ENCODE results near the gene IFT80. TPM values are rescaled to one million over a fixed set of nuclear protein-coding genes. Genes with fewer than 3 reads are reported as not detected.

IFT80 gene
- total and polyA plus RNA-seq, 9 of the 15 experiments (the other 6 are each of a cell fraction or from before 2014, with no cell fraction given) = 6.7 to 21.1 (median 16.4) TPM

GRCh38 chr3:160374925-160375324, 24.1 kb downstream of the IFT80 start (continued):
- no peak for TF ChIP-seq BCLAF1 (IDR thresholded peaks at IDR 0.05; ENCODE audit: borderline replicate concordance in 1 of 2, control insufficient read depth in 1 of 2, low read depth in 2 of 2, low read length in 1 of 2)
- TF ChIP-seq EP400 (IDR thresholded peaks at IDR 0.05) = no peak
- TF ChIP-seq SMARCA4 (IDR thresholded peaks at IDR 0.05) = no peak

- Histone ChIP-seq H3K9me1 (ENCODE audit: control insufficient read depth, insufficient read depth, low read length) (no peaks in the 10 kb centered on the region), H4K20me1 (replicated peaks; ENCODE audit: control insufficient read depth, insufficient read depth, low read length) (no peaks in the 10 kb centered on the region), H3K27ac (ENCODE audit: extremely low read depth, low read depth, low read length) (no peak overlapping the region), H3K4me3 (no peak overlapping the region), H3K4me2 (ENCODE audit: insufficient read depth, low read length) (no peak overlapping the region), H3K9me3 (replicated peaks; ENCODE audit: control insufficient read depth, insufficient read depth, low read depth, low read length) (no peaks in the 10 kb centered on the region), H3K36me3 (ENCODE audit: control insufficient read depth, insufficient read depth, low read length) (no peaks in the 10 kb centered on the region), H3K9ac (ENCODE audit: insufficient read depth in 1 of 2, low read depth in 2 of 2, low read length in 2 of 2) (no peak overlapping the region), H3K79me2 (ENCODE audit: control insufficient read depth, insufficient read depth, low read length) (no peaks in the 10 kb centered on the region), H3K4me1 (replicated peaks in 1 of 2; ENCODE audit: control insufficient read depth in 2 of 2, insufficient read depth in 2 of 2, low read length in 2 of 2) (no peaks in the 10 kb centered on the region; a peak in 1 of 5 replicates), H3K27me3 (ENCODE audit: control insufficient read depth in 2 of 2, insufficient read depth in 2 of 2, low read length in 2 of 2) (no peaks in the 10 kb centered on the region), H2AFZ (ENCODE audit: low read depth, low read length) (no peak overlapping the region)
- ATAC-seq (no peak), FAIRE-seq (no peak), DNase-seq (ENCODE audit: extremely low read depth in 1 of 4, low spot score in 3 of 4) (no peak)
- no TSS peak for BruUV-seq (replicated peaks)
- intact Hi-C loops (cut with micrococcal nuclease) (no loop called here), in situ Hi-C loops (cut with MboI) (no loop called here)
- ChIA-PET CTCF (ENCODE audit: low intra/inter-chr PET ratio) (no interaction called here), POLR2A (no interaction called here)
- WGBS (ENCODE audit: insufficient coverage, low coverage, missing lambda C conversion rate) = 56% methylated on average over 2 of the region's 2 CpGs
- TF ChIP-seq ATF6 (CRISPR knock-in tag; IDR thresholded peaks at IDR 0.05) (no peak), KLF1 (tag; IDR thresholded peaks at IDR 0.05) (no peak), CEBPG (CRISPR knock-in tag; IDR thresholded peaks at IDR 0.05) (no peak), CEBPG (tag; conservative IDR thresholded peaks at IDR 0.05 in 1 of 2, IDR thresholded peaks at IDR 0.05 in 1 of 2) (no peak), ELK3 (CRISPR knock-in tag; IDR thresholded peaks at IDR 0.05) (no peak), ZNF217 (CRISPR knock-in tag; IDR thresholded peaks at IDR 0.05) (no peak), NFIX (CRISPR knock-in tag; IDR thresholded peaks at IDR 0.05; ENCODE audit: low read depth) (no peak), IFI16 (CRISPR knock-in tag; IDR thresholded peaks at IDR 0.05) (no peak), TAF9B (IDR thresholded peaks at IDR 0.05; ENCODE audit: partially characterized antibody) (no peak), RBM25 (IDR thresholded peaks at IDR 0.05; ENCODE audit: low read depth, low read length, severe bottlenecking) (no peak), KLF10 (CRISPR knock-in tag; IDR thresholded peaks at IDR 0.05) (no peak), ZFP36 (IDR thresholded peaks at IDR 0.05; ENCODE audit: low read depth, low read length, partially characterized antibody) (no peak)
Measured at GRCh38 chr3:160374472-160374871, 24.6 kb downstream of the IFT80 start.

All from K562 (cell line).